AG09309 (cell line): Measurements from ENCODE around the gene SAP30BP.

ENCODE experiments used
- DNase-seq: peaks from one replicate; pipeline ENCODE4 v3.0.0-alpha.2; 2010; ENCODE audit warnings: low read depth
- H3K4me3 ChIP-seq: 2 replicates; pipeline ENCODE4 v1.5.1; 2011; ENCODE audit warnings: mild to moderate bottlenecking, low read depth, low read length, moderate library complexity; ENCODE audit not compliant: control insufficient read depth
- TF ChIP-seq, protein P1 (sequence below): IDR thresholded peaks from 2 replicates; pipeline ENCODE4 v1.5.1; 2011; ENCODE audit warnings: mild to moderate bottlenecking, low read depth, low read length, inconsistent platforms; ENCODE audit not compliant: insufficient read depth, control insufficient read depth; ENCODE audit errors: missing control alignments

SAP30BP gene

DNA sequence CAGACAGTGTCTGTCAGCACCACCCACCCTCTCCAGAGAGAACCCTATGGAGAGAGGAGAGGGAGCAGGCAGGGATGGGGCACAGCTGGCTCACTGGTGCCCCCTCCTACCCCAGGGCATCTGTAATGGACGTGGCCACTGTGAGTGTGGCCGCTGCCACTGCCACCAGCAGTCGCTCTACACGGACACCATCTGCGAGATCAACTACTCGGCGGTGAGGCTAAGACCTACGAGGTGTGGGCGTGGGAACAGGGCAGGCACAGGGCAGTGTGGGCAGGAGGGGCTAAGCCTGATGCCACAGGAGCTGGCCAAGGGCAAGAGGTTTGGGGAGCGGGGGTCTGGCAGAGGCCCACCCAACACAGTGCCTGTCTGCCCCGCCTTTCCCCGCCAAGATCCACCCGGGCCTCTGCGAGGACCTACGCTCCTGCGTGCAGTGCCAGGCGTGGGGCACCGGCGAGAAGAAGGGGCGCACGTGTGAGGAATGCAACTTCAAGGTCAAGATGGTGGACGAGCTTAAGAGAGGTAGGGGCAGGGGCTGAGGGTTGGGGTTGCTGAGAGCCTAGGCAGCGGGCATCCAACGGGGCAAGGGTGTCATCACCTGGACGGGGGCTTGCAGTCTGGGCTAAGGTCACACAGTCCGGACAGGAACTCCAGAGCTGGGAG lies 69.2 kb downstream of the SAP30BP start:
- no peak for DNase-seq
- TF ChIP-seq, protein P1, sequence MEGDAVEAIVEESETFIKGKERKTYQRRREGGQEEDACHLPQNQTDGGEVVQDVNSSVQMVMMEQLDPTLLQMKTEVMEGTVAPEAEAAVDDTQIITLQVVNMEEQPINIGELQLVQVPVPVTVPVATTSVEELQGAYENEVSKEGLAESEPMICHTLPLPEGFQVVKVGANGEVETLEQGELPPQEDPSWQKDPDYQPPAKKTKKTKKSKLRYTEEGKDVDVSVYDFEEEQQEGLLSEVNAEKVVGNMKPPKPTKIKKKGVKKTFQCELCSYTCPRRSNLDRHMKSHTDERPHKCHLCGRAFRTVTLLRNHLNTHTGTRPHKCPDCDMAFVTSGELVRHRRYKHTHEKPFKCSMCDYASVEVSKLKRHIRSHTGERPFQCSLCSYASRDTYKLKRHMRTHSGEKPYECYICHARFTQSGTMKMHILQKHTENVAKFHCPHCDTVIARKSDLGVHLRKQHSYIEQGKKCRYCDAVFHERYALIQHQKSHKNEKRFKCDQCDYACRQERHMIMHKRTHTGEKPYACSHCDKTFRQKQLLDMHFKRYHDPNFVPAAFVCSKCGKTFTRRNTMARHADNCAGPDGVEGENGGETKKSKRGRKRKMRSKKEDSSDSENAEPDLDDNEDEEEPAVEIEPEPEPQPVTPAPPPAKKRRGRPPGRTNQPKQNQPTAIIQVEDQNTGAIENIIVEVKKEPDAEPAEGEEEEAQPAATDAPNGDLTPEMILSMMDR, result no peak
- H3K4me3 ChIP-seq, result no peak overlapping the region

DNA sequence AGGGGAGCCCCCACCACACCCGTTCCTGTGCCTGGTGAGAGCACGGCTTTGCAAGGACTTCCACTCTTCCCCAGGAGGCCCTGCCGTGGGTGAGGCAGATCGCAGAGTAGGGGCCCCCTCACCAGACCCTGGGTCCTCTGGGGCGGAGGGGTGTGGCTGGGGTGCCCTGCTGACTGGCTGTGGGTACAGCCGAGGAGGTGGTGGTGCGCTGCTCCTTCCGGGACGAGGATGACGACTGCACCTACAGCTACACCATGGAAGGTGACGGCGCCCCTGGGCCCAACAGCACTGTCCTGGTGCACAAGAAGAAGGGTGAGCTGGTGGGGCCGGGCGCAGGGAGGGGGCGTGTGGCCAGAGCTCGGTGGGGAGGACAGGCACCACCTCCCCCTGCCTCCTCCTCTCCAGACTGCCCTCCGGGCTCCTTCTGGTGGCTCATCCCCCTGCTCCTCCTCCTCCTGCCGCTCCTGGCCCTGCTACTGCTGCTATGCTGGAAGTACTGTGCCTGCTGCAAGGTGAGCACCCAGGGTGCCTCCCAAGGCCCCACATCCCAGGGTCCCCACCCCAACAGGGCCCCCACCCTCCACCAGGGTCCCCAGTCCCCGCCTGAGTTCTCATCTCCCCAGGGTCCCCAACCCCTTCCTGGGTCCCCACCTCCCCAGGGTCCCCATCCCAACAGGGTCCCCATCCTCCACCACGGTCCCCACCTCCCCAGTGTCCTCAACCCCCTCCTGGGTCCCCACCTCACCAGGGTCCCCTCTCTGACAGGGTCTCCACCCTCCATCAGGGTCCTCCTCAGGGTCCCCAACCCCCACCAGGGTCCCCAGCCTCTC lies 70.2 kb downstream of the SAP30BP start:
- TF ChIP-seq, protein P1, result no peak
- DNase-seq, result no peak
- no peak overlapping the region for H3K4me3 ChIP-seq

DNA sequence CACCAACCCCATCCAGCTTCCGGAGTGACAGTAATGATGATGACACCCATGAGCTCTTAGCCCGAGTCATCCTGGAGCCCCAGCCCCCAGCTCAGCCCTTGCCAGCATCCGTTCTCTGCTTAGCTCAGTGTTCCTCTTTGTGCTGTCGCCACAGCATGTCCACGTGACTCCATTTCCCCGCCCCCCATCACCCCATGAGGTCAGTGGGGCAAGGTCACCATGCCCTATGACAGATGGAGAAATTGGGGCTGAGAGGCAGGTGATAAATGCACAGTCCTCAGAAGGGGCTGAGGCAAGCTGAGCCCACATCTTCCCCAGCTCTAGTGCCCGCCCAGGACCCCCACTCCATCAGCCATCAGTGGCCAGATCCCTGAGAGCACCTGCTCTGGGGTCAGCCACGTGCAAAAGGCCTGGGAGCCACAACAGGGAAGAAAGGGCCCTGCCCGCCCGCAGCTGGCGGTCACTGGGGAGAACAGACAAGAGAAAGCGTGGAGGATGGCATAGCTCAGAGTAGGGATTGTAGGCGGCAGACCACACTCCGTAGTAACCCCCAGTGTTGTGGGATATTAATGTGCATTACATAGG lies 71.2 kb downstream of the SAP30BP start:
- DNase-seq, result no peak
- TF ChIP-seq, protein P1, result no peak
- H3K4me3 ChIP-seq, result no peak overlapping the region

GRCh38 chr17:75739174-75739573 lies 72.0 kb downstream of the SAP30BP start:
- TF ChIP-seq, protein P1, result no peak
- H3K4me3 ChIP-seq, result no peak overlapping the region
- DNase-seq, result no peak

- DNase-seq, result no peak
- TF ChIP-seq, protein P1, result no peak
- H3K4me3 ChIP-seq, result no peak overlapping the region
Measured at GRCh38 chr17:75739801-75740200, 72.7 kb downstream of the SAP30BP start.

- H3K4me3 ChIP-seq, result no peak overlapping the region
- TF ChIP-seq, protein P1, result no peak
- no peak for DNase-seq
Measured at GRCh38 chr17:75740215-75740614, 73.1 kb downstream of the SAP30BP start.
